NCI-H2227 (cell line): ENCODE measurements around the gene AIRE.
A peak's percentile ranks its signal among the peaks of the same experiment; 100 is the strongest.
"Not testable (repeated sequence)": the region's sequence is repeated elsewhere in the genome, so short reads cannot be mapped to it uniquely, and the experiment has no call there.

Experiments used
- DNase-seq: peaks from one replicate; lab custom pipeline; 2025; ENCODE audit not compliant: unreplicated experiment; lab: John Stamatoyannopoulos, UW

Gene AIRE

DNA sequence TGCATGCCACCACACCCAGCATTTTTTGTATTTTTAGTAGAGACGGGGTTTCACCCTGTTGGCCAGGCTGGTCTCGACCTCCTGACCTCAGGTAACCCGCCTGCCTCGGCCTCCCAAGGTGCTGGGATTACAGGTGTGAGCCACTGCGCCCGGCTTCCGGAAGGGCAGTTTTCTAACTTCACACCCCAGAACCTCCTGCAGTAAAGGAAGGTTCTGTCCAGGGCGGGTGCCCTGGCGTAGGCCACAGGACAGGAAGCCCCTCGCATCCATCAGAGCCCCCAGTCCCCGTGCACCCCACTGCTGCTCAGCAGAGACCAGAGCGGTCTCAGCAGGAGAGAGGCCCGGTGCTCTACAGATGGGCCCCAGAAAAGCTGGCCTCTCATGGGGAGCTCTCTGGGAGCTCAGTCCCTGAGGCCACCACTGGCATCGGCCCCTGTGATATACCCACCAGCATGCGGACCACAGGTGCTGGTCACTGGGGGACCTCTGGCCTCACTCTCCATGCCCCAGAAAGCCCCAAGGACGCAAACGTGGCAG lies 19.9 kb upstream of the AIRE start:
- no peak for DNase-seq

DNA sequence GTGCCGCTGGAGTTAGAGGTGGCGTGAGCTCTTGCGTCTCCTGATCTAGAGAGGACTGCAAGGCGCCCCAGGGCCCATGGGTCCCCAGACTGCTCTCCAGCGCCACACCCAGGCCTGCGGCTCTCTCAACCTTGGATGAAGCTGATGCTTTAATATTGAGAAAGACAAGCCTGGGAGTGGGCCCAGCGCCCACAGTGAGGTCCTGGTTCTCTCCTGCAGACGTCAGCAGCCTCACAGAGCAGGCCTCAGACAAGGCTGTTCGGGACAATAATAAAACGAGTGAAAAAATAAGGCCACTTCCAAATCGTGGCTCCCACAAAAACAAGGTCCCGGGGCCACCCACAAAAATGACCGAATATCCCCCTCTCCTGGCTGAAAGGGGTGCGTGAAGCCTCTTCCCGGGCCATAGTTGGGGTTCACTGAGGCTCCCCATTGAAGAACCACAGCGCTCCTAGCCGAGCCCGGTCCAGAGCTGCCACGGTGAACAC lies 18.0 kb upstream of the AIRE start:
- no peak for DNase-seq

DNA sequence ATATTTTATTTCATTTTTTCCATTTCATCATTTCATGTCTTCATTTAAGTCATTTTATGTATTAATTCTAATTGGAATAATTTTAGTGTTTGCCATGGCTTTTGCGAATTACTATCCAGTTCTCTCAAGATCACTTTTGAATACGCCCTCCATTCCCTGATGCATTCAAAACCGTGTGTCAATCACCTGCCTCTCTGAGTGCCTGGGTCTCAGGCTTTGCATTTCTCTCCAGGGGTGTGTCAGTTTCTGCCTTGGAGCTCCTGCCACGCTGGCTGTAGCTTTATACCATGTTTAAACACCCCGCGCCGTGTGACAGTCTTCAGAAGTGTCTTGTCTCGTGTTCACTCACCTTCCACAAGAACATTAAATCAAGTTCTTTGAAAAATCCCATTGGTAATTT lies 16.6 kb upstream of the AIRE start:
- no peak for DNase-seq

DNA sequence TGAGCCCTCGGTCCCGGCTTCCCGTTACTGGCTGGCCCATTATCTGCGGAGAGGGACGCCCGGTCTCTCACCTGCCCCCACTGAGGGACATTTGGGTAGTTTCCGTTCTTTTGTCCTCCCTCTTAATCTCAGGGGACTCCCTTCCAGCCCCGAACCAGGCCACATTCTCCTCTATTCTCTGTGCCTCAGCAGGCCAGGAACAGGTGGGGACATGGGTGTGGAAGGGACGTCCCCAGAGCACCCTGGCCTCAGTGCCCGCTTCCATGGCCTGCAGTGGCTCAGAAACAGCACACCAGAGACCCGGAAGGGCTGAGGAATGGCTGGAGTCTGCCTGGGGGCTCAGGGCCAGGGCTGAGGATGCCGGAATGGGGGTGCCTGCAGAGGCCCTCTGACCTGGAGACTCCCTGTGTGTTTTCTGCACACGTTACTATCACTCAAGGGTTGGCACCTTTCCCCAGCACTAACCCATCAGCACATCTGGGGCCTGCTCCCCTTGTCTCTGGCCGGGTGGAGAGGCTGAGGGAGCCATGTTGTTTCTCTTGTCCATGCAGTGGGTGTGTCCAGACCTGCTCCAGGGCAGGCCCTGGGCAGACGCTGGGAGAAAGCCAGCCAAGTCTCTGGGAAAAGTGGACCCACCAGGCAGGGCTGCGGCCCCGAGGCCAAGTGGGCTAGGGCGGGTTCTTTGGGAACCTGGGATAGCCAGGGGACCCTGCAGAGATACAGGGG lies 14.0 kb upstream of the AIRE start:
- DNase-seq = no peak

DNA sequence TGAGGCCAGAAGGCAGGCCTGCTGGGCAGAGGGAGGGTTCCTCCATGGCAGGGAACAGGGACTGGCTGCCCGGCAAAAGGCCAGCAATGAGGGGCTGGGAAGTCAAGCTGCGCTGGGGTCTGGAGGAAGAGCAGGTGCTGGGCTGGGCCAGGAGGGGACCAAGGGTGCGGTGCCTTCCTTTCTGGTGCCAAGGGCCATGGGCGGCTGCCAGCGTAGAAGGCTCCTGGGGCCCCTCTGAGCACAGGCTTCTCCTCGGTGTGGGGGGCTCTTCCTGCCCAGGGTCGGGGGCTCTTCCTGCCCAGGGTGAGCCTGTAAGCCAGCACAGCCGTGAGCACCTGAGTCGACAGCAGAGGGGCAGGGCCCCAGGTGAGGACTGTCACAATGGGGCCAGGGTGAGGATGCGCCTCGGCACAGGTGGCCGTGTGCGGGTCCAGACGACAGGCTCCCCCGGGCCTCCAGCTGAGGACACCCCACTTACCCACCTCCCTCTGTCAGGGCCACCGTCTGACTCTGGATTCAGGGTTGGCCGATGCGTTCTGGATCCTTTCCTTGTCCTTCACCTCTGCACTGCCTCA lies 13.3 kb upstream of the AIRE start:
- no peak for DNase-seq

DNA sequence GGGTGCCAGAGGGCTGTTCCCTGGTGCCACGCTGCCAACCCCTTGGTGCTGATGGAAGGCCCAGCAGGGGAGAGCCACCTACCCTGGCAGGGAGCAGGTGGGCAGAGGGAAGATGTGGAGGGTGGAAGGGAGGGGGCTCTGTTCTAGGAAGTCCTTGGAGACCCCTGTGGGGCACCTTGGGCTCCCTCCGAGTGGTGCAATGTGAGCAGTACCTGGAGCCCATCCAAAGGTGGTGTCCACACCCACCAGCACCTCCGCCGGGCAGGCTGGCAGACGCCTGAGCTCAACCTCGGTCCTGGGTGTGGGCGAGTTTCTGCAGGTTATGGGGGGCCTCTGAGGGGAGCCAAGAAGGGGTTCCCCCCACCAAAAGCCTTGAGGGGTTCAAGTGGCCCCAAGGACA lies 12.6 kb upstream of the AIRE start:
- DNase-seq = no peak

DNA sequence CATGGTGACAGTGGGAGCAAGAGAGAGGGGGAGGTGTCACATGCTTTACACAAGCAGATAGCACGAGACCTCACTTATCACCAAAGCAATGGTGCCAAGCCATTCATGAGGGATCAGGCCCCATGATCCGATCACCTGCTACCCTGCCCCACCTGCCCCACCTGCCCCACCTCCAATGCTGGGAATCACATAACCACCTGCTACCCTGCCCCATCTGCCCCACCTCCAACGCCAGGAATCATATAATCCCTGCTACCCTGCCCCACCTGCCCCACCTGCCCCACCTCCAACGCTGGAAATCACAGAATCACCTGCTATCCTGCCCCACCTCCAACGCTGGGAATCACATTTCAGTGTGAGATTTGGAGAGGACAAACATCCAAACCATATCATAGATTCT lies 10.6 kb upstream of the AIRE start:
- DNase-seq = no peak

DNA sequence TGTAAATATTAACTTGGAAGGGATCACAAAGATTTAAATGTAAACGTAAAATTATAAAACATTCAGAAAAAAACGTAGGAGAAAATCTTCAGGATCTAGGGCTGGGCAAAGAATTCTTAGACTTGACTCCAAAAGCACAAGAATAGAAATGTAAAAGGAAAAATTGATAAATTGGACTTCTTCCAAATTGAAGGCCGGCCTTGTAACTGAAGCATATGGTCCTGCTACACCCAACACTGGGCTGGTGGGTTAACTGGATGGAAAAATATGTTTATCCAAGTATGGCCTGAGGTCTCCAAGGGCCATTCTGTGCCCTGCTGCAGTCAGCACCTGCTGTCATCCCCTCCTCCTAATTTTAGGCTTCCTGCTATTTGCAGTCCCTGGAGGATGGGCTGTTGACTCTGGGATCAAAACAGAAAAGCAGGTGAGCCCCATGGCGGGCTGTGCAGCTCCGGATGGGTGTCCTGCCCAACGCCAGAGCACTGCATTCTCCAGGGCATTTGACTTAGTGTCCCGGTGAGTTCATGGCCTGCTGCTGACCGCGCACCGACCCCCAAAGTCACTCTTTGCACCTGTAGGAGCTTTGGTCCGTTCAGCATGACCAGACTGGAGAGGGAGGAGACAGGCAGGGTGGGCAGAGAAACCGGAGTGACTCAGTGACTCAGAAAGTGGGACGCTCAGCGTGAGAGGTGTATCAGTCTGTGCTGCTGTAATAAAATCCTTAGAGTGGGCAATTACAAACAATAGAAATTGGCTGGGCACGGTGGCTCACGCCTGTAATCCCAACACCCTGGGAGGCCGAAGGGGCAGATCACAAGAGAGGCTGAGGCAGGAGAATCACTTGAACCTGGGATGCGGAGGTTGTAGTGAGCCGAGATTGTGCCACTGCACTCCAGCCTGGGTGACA lies 6.1 kb upstream of the AIRE start:
- peak; percentile 15 for DNase-seq

DNA sequence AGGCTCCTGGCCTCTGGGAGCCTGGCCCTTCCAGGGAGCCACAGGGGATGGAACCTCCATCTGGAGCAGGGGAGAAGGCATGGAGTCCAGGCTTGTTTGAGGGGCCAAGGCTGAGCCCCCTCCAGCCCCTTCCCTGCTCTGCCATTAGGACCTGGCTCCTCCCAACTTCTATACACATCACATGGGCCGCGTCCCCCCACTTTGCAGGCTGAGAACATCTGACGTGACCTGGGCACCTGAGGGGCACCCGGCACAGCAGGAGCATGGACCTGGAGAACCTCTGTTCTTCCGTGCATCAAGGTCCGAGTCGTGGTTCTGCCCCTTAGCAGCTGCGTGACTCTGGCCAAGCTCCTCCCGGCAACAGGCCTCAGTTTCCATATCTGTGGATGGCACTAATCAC lies 3.9 kb upstream of the AIRE start:
- DNase-seq = no peak

DNA sequence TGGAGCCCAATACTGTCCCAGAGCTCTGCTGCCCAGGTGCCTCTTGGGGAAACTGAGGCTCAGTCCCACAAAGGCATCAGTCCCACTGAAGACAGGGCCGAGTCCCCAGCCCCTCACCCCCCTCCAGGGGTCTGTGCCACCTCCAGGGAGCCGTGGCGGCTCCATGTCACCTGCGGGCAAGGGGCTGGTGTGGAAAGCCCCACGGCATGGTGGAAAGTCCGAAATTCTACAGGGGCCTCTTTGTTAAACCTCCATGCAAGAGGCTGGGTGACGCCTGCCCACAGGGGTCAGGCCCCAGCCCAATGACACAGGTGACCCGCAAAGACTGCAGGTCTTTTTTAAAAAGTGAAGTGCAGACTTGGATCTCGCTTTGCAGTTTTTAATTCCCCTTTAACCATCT lies 3.3 kb upstream of the AIRE start:
- DNase-seq = no peak

DNA sequence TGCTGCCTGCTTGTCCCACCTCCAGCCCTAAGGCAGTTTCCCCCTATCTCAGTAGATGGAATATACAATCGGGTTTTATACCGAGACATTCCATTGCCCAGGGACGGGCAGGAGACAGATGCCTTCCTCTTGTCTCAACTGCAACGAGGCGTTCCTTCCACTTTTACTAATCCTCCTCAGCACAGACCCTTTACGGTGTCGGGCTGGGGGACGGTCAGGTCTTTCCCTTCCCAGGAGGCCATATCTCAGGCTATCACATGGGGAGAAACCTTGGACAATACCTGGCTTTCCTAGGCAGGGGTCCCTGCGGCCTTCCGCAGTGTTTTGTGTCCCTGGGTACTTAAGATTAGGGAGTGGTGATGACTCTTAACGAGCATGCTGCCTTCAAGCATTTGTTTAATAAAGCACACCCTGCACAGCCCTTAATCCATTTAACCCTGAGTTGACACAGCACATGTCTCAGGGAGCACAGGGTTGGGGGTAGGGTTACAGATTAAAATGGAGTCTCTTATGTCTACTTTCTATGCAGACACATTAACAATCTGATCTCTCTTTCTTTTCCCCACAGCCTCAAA lies 2.4 kb upstream of the AIRE start:
- not testable (repeated sequence) for DNase-seq

DNA sequence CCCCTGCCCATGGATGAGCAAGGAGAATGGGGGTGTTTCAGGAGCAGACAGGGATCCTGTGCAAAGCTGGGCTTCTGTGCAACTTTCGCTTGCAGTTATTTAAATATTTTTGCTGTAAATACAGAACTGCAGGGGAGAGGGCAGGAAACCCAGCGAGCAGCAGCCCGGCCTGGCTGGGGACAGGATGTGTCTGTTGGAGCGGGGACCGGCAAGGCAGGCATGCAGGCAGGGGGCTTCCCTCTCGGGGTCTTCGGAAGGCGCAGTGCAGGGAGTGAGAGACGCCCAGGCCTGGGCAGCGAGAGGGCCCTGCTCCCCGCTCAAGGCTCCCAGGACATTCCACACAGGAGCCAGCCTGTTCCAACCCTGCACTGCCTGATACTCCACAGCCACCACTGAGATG lies 1.7 kb upstream of the AIRE start:
- DNase-seq = no peak

DNA sequence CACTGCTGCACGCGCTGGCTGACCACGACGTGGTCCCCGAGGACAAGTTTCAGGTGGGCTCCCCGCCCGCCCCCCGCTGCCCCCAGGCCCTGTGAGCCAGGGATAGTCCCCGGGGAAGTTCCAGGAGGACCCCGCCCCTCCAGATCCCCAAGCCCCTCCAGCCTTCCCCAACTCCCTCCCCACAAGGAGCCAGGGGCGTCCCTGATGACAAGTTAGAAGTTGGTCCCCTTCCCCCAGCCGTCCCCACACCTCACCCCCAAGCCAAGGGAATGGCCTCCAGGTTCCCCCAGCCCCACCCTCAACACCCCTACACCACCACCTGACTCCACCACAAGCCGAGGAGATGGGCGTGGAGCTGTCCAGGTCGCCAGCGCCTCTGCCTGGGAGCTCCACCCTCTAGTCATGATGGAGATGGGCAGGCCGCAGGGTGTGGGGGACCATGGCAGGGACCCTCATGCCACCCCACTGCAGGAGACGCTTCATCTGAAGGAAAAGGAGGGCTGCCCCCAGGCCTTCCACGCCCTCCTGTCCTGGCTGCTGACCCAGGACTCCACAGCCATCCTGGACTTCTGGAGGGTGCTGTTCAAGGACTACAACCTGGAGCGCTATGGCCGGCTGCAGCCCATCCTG lies 525 bp downstream of the AIRE start:
- DNase-seq = no peak

DNA sequence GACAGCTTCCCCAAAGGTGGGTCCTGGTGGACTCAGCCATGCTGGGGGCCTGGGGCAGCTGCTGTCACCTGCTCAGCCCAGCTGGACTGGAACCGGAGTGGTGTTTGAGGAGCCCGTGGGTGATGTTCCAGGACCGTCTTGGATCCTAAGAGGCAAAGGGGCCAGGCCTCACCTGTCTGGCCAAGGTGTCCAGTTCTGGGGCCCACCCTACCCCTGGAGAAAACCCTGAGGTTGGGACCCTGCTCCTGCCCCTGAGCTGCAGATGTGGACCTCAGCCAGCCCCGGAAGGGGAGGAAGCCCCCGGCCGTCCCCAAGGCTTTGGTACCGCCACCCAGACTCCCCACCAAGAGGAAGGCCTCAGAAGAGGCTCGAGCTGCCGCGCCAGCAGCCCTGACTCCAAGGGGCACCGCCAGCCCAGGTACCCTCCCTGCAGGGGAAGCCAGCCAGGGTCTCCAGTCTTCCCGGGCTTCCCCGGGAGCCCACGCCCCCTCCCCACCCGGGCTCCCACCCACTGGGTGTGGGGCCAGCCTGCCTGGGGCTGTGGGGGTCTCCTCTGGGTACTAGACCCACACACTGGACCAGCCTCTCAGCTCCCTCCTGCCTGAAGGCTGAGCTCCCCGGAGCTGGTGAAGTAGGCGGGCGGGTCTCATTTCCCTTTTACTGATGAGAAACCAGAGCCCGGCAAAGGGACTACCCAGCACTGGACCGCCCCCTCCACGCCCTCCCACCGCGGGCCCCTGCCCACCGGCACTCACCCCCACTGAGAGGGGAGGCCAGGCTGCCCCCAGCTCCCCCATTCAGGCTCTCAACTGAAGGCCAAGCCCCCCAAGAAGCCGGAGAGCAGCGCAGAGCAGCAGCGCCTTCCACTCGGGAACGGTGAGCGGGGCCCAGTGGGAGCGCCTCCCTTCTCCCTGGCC lies 1.3 kb downstream of the AIRE start:
- no peak for DNase-seq

DNA sequence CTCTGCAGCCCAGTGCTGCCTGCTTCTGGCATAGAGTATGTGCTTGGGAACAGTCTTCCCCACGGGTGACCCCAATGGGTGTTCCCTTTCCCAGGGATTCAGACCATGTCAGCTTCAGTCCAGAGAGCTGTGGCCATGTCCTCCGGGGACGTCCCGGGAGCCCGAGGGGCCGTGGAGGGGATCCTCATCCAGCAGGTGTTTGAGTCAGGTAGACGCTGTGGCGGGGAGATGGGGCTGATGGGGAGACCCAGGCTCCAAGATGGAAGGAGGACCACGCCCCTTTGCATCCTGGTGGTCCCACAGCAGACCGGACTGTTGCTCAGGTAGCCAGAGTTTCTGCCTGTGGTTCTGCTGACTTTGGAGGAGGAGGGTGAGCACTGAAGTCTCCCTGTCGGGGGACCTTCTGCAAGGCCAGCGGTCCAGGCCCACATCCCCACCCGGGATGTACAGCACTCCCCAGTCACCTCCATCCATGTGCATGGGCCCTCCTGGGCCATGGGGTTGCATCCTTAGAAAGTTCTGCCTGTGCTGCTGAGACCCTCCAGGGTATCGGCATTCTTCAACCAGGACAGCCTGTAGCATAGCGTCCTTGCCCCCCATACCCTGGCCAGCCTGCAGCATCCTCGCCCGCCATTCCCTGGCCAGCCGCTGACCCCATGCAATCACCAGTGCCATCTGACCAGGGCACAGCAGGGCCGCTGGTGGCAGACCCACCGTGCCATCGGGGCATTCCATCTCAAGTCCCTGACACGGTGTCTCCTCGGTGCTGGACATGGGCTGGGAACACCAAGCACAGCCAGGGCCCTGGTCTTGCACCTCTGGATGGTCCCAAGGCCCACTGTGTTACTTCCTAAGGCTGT lies 2.8 kb downstream of the AIRE start:
- DNase-seq = no peak

DNA sequence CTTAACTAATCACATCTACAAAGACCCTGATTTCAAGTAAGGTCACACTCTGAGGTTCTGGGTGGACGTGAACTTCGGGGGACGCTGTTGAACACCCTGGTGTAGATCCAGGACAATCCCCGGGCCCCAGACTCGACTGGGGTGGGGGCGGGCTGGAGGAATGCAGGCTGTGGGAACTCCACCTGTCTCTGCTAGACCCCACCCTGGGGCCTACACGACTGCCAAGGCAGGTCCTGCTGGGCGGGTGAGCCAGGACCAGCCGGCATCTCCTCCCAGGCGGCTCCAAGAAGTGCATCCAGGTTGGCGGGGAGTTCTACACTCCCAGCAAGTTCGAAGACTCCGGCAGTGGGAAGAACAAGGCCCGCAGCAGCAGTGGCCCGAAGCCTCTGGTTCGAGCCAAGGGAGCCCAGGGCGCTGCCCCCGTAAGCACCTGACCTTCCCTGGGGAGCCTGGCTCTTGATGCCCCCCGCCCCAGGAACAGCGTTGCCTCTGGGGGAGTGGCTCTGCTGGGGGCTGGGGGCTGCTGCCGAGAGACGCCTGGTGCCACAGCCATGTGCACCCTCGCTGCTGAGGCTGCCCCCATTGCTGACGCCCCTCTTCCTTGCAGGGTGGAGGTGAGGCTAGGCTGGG lies 3.8 kb downstream of the AIRE start:
- no peak for DNase-seq

DNA sequence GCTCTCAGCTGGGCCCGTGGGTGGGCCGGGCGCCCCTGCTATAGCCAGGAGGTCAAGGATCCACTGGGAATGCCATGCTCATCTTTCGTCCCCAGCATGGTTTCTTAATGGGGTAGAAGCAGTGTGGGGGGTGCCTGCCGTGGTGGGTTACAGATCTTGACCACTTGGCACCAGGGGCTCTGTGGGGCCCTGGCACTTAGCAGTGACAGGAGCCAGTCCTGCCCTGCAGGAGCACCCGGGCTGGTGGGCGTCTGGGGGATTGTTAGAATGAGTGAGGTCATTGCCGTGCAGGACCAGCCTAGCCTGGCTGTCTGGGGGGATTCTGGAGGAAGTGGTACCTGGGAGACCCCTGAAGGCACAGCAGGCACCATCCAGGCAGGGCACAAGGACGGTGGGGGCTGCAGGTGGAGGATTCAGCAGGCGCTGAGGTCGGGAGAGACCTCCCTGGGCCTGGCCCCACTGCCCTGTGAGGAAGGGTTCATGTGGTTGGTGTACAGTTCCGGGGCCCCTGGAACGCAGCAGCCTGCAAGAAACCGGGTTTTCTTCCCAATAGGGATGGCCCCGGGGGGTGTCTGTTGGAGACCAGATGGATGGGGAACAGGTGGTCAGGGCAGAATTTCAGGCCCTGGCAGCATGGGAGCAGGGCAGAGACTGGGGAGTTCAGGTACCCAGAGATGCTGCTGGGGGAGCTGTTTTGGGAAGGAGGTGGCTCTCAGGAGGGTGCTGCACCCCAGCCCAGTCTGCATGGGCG lies 4.8 kb downstream of the AIRE start:
- no peak for DNase-seq
